CD14-positive monocyte (primary cell): ENCODE measurements around the gene NEDD8. TPM values are rescaled to one million over a fixed set of nuclear protein-coding genes. Genes with fewer than 3 reads are reported as not detected.

Experiments used
- DNase-seq, 3 donors: peaks; one replicate each; pipeline ENCODE4 v3.0.0-alpha.2; 2011 to 2022
- H2AFZ ChIP-seq: 2 replicates; pipeline ENCODE4 v1.6.0; 2012; ENCODE audit warnings: mild to moderate bottlenecking, low read depth, low read length, inconsistent platforms; ENCODE audit not compliant: insufficient read depth, poor library complexity, severe bottlenecking
- H3K27ac ChIP-seq, 2 donors: 1 replicate in 1 of 2; 2 replicates in 1 of 2; pipeline ENCODE4 v1.5.1; 2012 to 2013; ENCODE audit warnings: low read length in 2 of 2, control low read depth in 1 of 2, inconsistent platforms in 1 of 2, low read depth in 1 of 2, mild to moderate bottlenecking in 1 of 2
- H3K27me3 ChIP-seq, 2 donors: one replicate each; pipeline versions ENCODE4 v1.6.0 to v1.6.1; 2011 to 2013; ENCODE audit warnings: low read length in 2 of 2; ENCODE audit not compliant: control insufficient read depth in 2 of 2, insufficient read depth in 2 of 2
- H3K36me3 ChIP-seq, 2 donors: replicated peaks in 1 of 2; 1 replicate in 1 of 2; 2 replicates in 1 of 2; pipeline versions ENCODE4 v1.5.1 to v1.6.1; 2012 to 2013; ENCODE audit warnings: low read length in 2 of 2, control low read depth in 1 of 2, inconsistent platforms in 1 of 2, mild to moderate bottlenecking in 1 of 2; ENCODE audit not compliant: insufficient read depth in 2 of 2, control insufficient read depth in 1 of 2
- H3K4me1 ChIP-seq, 2 donors: 1 replicate in 1 of 2; 2 replicates in 1 of 2; pipeline versions ENCODE4 v1.5.1 to v1.6.1; 2012 to 2013; ENCODE audit warnings: low read length in 2 of 2, control low read depth in 1 of 2, inconsistent platforms in 1 of 2, mild to moderate bottlenecking in 1 of 2, moderate library complexity in 1 of 2; ENCODE audit not compliant: insufficient read depth in 2 of 2, control insufficient read depth in 1 of 2
- H3K4me2 ChIP-seq: replicated peaks from 2 replicates; pipeline ENCODE3; 2012; ENCODE audit warnings: low read length, moderate library complexity, mild to moderate bottlenecking; ENCODE audit not compliant: poor library complexity, severe bottlenecking; ENCODE audit errors: extremely low read depth
- H3K4me3 ChIP-seq, 3 experiments: fragments of 200-600 bp in 1 of 3; sonication (generic) in 1 of 3; replicated peaks in 1 of 3; 1 replicate in 2 of 3; 2 replicates in 1 of 3; pipeline ENCODE4 v1.5.1; 2011 to 2013; ENCODE audit warnings: low read length in 3 of 3, mild to moderate bottlenecking in 3 of 3, control low read depth in 2 of 3, low read depth in 2 of 3, inconsistent platforms in 1 of 3, moderate library complexity in 1 of 3
- H3K79me2 ChIP-seq: 2 replicates; pipeline ENCODE4 v1.6.0; 2012; ENCODE audit warnings: mild to moderate bottlenecking, control low read depth, inconsistent platforms, low read length, moderate library complexity; ENCODE audit not compliant: insufficient read depth
- H3K9ac ChIP-seq: 2 replicates; pipeline ENCODE4 v1.6.0; 2017; ENCODE audit warnings: low read length, mild to moderate bottlenecking; ENCODE audit not compliant: insufficient read depth, poor library complexity, severe bottlenecking
- H3K9me3 ChIP-seq, 2 donors: replicated peaks in 1 of 2; 1 replicate in 1 of 2; 2 replicates in 1 of 2; pipeline versions ENCODE4 v1.5.1 to v1.6.1; 2012 to 2013; ENCODE audit warnings: low read length in 2 of 2, control low read depth in 1 of 2; ENCODE audit not compliant: control insufficient read depth in 1 of 2, insufficient read depth in 1 of 2
- H4K20me1 ChIP-seq: 2 replicates; pipeline ENCODE4 v1.6.0; 2012; ENCODE audit warnings: mild to moderate bottlenecking, low read length, control low read depth, moderate library complexity; ENCODE audit not compliant: insufficient read depth
- H3K27ac Mint-ChIP-seq, 7 donors: one replicate each; pipeline ENCODE4 v1.8.0; 2020; ENCODE audit warnings: mild to moderate bottlenecking in 7 of 7, mixed read lengths in 7 of 7, moderate library complexity in 6 of 7, inconsistent platforms in 2 of 7
- H3K27me3 Mint-ChIP-seq, 3 donors: one replicate each; pipeline ENCODE4 v1.8.0; 2021 to 2022; ENCODE audit warnings: low read depth in 3 of 3, mild to moderate bottlenecking in 3 of 3, mixed read lengths in 3 of 3, moderate library complexity in 3 of 3, inconsistent platforms in 1 of 3
- H3K36me3 Mint-ChIP-seq, 2 donors: one replicate each; pipeline ENCODE4 v1.8.0; 2020; ENCODE audit warnings: mixed read lengths in 2 of 2, inconsistent platforms in 1 of 2, mild to moderate bottlenecking in 1 of 2
- H3K4me1 Mint-ChIP-seq: one replicate; pipeline ENCODE4 v1.8.0; 2020; ENCODE audit warnings: mild to moderate bottlenecking, mixed read lengths
- H3K4me3 Mint-ChIP-seq, 2 donors: one replicate each; pipeline ENCODE4 v1.8.0; 2020; ENCODE audit warnings: mild to moderate bottlenecking in 2 of 2, mixed read lengths in 2 of 2, moderate library complexity in 1 of 2
- H3K9me3 Mint-ChIP-seq, 7 donors: one replicate each; pipeline ENCODE4 v1.8.0; 2020 to 2022; ENCODE audit warnings: mixed read lengths in 7 of 7, mild to moderate bottlenecking in 6 of 7, moderate library complexity in 6 of 7, inconsistent platforms in 2 of 7
- WGBS: methylation state at CpG from one replicate; pipeline ENCODE4 v1.1.5; 2013; ENCODE audit warnings: missing lambda C conversion rate; ENCODE audit not compliant: insufficient coverage; 5-methylcytosine and 5-hydroxymethylcytosine counted together
- intact Hi-C, 2 donors: fragments of 100-400 bp; cut with micrococcal nuclease; formaldehyde crosslinking; loops; one replicate each; pipeline versions ENCODE4 v1.15.0 to v1.15.1; 2023
- polyA plus RNA-seq, 3 donors: library from polyadenylated mRNA; depleted of rRNA in 1 of 3; unstranded in 2 of 3; stranded (reverse) in 1 of 3; fragments of 300-500 nt in 2 of 3; fragments of >200 nt in 1 of 3; fragmentation: Illumina TruSeq in 2 of 3; gene quantifications; 1 replicate in 2 of 3; 2 replicates in 1 of 3; pipeline ENCODE4 v1.2.3, GENCODE V29; 2012 to 2021
- TF ChIP-seq, protein P1 (sequence below): fragments of 200-600 bp; IDR thresholded peaks from one replicate; pipeline ENCODE4 v1.8.0; 2022; ENCODE audit warnings: antibody characterized with exemption, mild to moderate bottlenecking

Gene NEDD8
- polyA plus RNA-seq, 3 donors: 164 to 335 (median 306) TPM

DNA sequence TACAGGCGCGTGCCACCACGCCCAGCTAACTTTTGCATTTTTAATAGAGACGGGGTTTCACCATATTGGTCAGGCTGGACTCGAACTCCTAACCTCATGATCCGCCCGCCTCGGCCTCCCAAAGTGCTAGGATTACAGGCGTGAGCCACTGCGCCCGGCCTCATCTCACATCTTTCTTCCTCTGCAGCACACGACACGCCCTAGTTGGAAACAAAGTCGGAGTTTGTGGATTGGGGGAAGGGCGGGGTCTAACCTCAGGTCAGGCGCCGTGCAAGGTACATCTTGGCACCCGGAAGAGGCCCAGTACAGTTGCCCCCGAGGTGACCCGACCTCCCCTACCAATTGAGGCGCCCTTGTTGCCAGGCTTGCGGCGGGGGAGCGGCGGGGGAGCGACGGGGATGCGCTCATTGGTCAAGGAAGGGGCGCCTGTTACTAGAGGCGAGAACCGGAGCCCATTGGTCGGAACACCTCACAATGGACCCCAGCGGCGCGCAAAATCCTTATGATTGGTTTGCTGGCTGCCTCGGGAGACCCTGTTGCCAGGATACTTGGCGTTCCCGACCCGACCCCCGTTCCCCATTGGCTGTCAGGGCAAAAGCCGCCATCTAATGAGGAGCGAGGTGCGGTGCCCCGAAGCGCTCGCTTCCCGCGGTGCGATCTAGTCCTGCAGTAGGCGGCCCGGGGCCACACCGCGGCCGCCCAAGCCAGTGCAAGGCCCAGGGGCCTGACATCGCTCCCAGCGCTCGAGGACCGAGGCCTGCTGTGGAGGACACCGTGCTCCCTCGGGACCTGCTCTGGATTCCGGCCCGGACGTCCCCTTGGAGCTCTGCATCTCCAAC, 60.5 kb downstream of the NEDD8 start, which contains the start of gene REC8:
Gene REC8, plus strand, starts transcription at position 659 of the 839 bp plus-strand sequence. CDS start 473 bp downstream, outside the sequence.
- no peak within 1 kb of the TSS for H3K27ac ChIP-seq

DNA sequence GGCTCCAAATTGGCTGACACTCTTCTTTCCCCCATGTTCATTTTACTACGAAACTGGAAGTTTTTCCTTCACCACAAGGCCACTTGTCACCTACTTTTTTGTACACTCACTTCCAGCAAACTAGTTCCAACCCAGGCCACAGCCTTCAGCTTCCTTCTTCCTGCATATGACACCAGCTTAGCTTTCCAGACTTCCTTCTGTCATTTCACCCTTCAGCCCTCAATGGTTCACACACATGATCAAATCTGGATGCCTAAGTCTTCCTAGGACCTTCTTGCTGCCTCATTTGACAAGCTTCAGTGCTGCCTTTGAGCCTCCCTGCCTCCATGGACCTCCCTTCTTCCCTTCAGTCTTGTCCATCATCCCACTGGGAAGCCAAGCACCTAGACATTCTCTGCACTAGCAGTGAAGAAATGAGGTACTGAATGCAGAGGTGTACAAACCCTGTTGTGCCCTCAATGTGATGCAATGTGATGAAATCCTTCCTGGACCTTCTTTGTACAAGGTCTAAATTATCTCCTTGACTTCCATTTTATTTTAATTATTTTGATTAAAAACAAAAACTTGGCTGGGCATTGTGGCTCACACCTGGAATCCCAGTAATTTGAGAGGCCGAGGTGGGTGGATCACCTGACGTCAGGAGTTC, 64.6 kb downstream of the NEDD8 start:
- peaks cover 62 to 71% of the 10 kb centered on the region in 2 donors for H3K36me3 ChIP-seq
- Mint-ChIP-seq H3K27me3 (peaks cover 6 to 17% (median 16%) of the 10 kb centered on the region in 3 donors), H3K4me3 (no peak overlapping the region), H3K4me1 (peaks cover 76% of the 10 kb centered on the region), H3K36me3 (peaks cover 74 to 81% of the 10 kb centered on the region in 2 donors), H3K27ac (peak overlapping the region; percentile 8 to 81 (median 71)), H3K9me3 (peaks cover 0 to 2% (median 0%) of the 10 kb centered on the region in 7 donors)
- H3K9me3 ChIP-seq: no peaks in the 10 kb centered on the region
- no peak overlapping the region for H3K4me3 ChIP-seq
- H4K20me1 ChIP-seq: peaks cover 72% of the 10 kb centered on the region
- peak; percentile 23 to 35 (median 29) for DNase-seq
- H3K27ac ChIP-seq: peak overlapping the region; percentile 26 to 59
- TF ChIP-seq, protein P1, sequence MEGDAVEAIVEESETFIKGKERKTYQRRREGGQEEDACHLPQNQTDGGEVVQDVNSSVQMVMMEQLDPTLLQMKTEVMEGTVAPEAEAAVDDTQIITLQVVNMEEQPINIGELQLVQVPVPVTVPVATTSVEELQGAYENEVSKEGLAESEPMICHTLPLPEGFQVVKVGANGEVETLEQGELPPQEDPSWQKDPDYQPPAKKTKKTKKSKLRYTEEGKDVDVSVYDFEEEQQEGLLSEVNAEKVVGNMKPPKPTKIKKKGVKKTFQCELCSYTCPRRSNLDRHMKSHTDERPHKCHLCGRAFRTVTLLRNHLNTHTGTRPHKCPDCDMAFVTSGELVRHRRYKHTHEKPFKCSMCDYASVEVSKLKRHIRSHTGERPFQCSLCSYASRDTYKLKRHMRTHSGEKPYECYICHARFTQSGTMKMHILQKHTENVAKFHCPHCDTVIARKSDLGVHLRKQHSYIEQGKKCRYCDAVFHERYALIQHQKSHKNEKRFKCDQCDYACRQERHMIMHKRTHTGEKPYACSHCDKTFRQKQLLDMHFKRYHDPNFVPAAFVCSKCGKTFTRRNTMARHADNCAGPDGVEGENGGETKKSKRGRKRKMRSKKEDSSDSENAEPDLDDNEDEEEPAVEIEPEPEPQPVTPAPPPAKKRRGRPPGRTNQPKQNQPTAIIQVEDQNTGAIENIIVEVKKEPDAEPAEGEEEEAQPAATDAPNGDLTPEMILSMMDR: no peak
- intact Hi-C loops: no loop called here
- H3K27me3 ChIP-seq: no peaks in the 10 kb centered on the region
- no peak overlapping the region for H2AFZ ChIP-seq
- no peak overlapping the region for H3K4me2 ChIP-seq
- H3K79me2 ChIP-seq: peaks cover 23% of the 10 kb centered on the region
- peaks cover 58 to 81% of the 10 kb centered on the region in 2 donors for H3K4me1 ChIP-seq
- WGBS: 69% methylated on average over 3 of the region's 3 CpGs
- H3K9ac ChIP-seq: no peak overlapping the region

More for the DNA sequence above, 60.5 kb downstream of the NEDD8 start, which contains the start of gene REC8:
- H2AFZ ChIP-seq: peak within 1 kb of the TSS; percentile 46
- intact Hi-C loops: no loop called here
- H3K36me3 ChIP-seq: peaks cover 33 to 61% of the 10 kb centered on the region in 2 donors
- peak within 1 kb of the TSS; percentile 71 for H3K4me2 ChIP-seq
- no peaks in the 10 kb centered on the region for H3K9me3 ChIP-seq
- peaks cover 0 to 2% (median 0%) of the 10 kb centered on the region in 7 donors for H3K9me3 Mint-ChIP-seq
- peak within 1 kb of the TSS in 2 of 3 experiments; percentile 11 to 68 for H3K4me3 ChIP-seq
- H3K27me3 Mint-ChIP-seq: peaks cover 10 to 19% (median 16%) of the 10 kb centered on the region in 3 donors
- H3K4me3 Mint-ChIP-seq: peak within 1 kb of the TSS; percentile 75 to 86
- H3K27ac Mint-ChIP-seq: peak within 1 kb of the TSS in 6 of 7 donors; percentile 45 to 89 (median 78)
- 7% methylated on average over 52 of the region's 63 CpGs for WGBS
- H3K9ac ChIP-seq: peak within 1 kb of the TSS; percentile 17
- DNase-seq: peak; percentile 61 to 68 (median 65)
- peaks cover 40% of the 10 kb centered on the region for H4K20me1 ChIP-seq
- H3K4me1 Mint-ChIP-seq: peaks cover 42% of the 10 kb centered on the region
- peaks cover 61 to 79% of the 10 kb centered on the region in 2 donors for H3K36me3 Mint-ChIP-seq
- H3K4me1 ChIP-seq: peaks cover 32 to 41% of the 10 kb centered on the region in 2 donors
- H3K27me3 ChIP-seq: no peaks in the 10 kb centered on the region
- TF ChIP-seq, protein P1: no peak
- H3K79me2 ChIP-seq: no peaks in the 10 kb centered on the region
